K562 (cell line): ENCODE data around the gene PSMD8. TPM values are rescaled to one million over a fixed set of nuclear protein-coding genes. Genes with fewer than 3 reads are reported as not detected.

Source experiments
- AFF1 ChIP-seq, 2 experiments: fragments of 450-650 bp; IDR thresholded peaks; 2 replicates each; pipeline ENCODE4 v1.6.1; 2018; ENCODE audit warnings: mild to moderate bottlenecking in 2 of 2, low read depth in 1 of 2; ENCODE audit not compliant: partially characterized antibody in 2 of 2
- AFF4 ChIP-seq: sonication (generic); formaldehyde crosslinking; IDR thresholded peaks from 2 replicates; pipeline ENCODE4 v1.8.0; 2023; ENCODE audit warnings: mild to moderate bottlenecking, missing genetic modification reagents
- CCNT2 ChIP-seq: IDR thresholded peaks from 2 replicates; pipeline ENCODE4 v1.6.1; 2011; ENCODE audit warnings: borderline replicate concordance, low read depth, mild to moderate bottlenecking, moderate library complexity, mixed read lengths, low read length; ENCODE audit not compliant: insufficient read length; ENCODE audit errors: extremely low read depth
- CREB1 ChIP-seq, 2 experiments: sonication (generic) in 1 of 2; formaldehyde crosslinking in 1 of 2; IDR thresholded peaks; 2 replicates each; pipeline versions ENCODE4 v1.6.1 to v1.8.0; 2012 to 2022; ENCODE audit warnings: inconsistent platforms in 1 of 2, mild to moderate bottlenecking in 1 of 2, missing genetic modification reagents in 1 of 2, moderate library complexity in 1 of 2
- CSDE1 ChIP-seq, 2 experiments: fragments of 450-650 bp; IDR thresholded peaks; 2 replicates each; pipeline ENCODE4 v1.6.1; 2016; ENCODE audit warnings: mild to moderate bottlenecking in 1 of 2
- DACH1 ChIP-seq: fragments of 450-650 bp; IDR thresholded peaks from 2 replicates; pipeline ENCODE4 v1.6.1; 2018; ENCODE audit not compliant: partially characterized antibody
- EHMT2 ChIP-seq: fragments of 450-650 bp; IDR thresholded peaks from 2 replicates; pipeline ENCODE4 v1.6.1; 2018; ENCODE audit warnings: antibody characterized with exemption
- ETV1 ChIP-seq: fragments of 450-650 bp; conservative IDR thresholded peaks from 2 replicates; pipeline ENCODE4 v1.6.1; 2016; ENCODE audit warnings: missing genetic modification characterization, control low read depth, low read depth, missing compliant biosample characterization
- HMGN3 ChIP-seq: IDR thresholded peaks from 2 replicates; pipeline ENCODE4 v1.6.1; 2011; ENCODE audit warnings: borderline replicate concordance, low read depth, mild to moderate bottlenecking, mixed read lengths, low read length; ENCODE audit not compliant: insufficient read length; ENCODE audit errors: extremely low read depth
- KDM5B ChIP-seq: fragments of 200-600 bp; sonication (generic); IDR thresholded peaks from 2 replicates; pipeline ENCODE4 v1.6.1; 2012; ENCODE audit warnings: low read depth, mild to moderate bottlenecking, moderate library complexity, low read length, control low read depth, inconsistent platforms; ENCODE audit not compliant: insufficient replicate concordance
- NCOA6 ChIP-seq: fragments of 450-650 bp; IDR thresholded peaks from 2 replicates; pipeline ENCODE4 v1.6.1; 2017; ENCODE audit warnings: mild to moderate bottlenecking
- NFE2 ChIP-seq: IDR thresholded peaks from 2 replicates; pipeline ENCODE4 v1.6.1; 2014; ENCODE audit warnings: antibody characterized with exemption, low read depth
- SRSF9 ChIP-seq: fragments of 200-400 bp; formaldehyde crosslinking; IDR thresholded peaks from 2 replicates; pipeline ENCODE4 v1.6.1; 2017; ENCODE audit warnings: low read depth, low read length, borderline replicate concordance
- ZNF146 ChIP-seq: IDR thresholded peaks from one replicate; pipeline ENCODE4 v1.6.1; 2018; ENCODE audit warnings: missing compliant biosample characterization; ENCODE audit not compliant: unreplicated experiment
- ZNF224 ChIP-seq: sonication (generic); formaldehyde crosslinking; IDR thresholded peaks from 2 replicates; pipeline ENCODE4 v1.8.0; 2022; ENCODE audit warnings: mild to moderate bottlenecking, missing genetic modification reagents
- ZNF449 ChIP-seq: fragments of 250-450 bp; sonication (Bioruptor Pico); IDR thresholded peaks from 2 replicates; pipeline ENCODE4 v1.8.0; 2022; ENCODE audit warnings: moderate library complexity, mild to moderate bottlenecking, inconsistent platforms
- ZNF583 ChIP-seq: fragments of 250-450 bp; sonication (Bioruptor Pico); IDR thresholded peaks from 2 replicates; pipeline ENCODE4 v1.4.0; 2020
- ZNF589 ChIP-seq: fragments of 200-800 bp; sonication (Bioruptor generic); IDR thresholded peaks from 2 replicates; pipeline ENCODE4 v1.6.1; 2016; ENCODE audit warnings: low read depth, missing genetic modification characterization, missing compliant biosample characterization
- polyA plus RNA-seq, 8 experiments: library from polyadenylated mRNA; depleted of rRNA in 4 of 8; stranded (reverse) in 5 of 8; unstranded in 3 of 8; fragments of >200 nt; fragmentation: Nextera tagmentation in 2 of 8; fragmentation: Illumina TruSeq in 1 of 8; extraction: Ambion mirVana in 2 of 8; extraction: Trizol in 1 of 8; gene quantifications; 2 replicates each; pipeline versions ENCODE4 v1.2.1 to v1.2.3, GENCODE V29; 2011 to 2014; ENCODE audit warnings: inconsistent platforms in 1 of 8, missing spikeins in 1 of 8
- total RNA-seq, 7 experiments: library from RNA; depleted of rRNA in 6 of 7; stranded (reverse); fragments of >200 nt in 6 of 7; fragmentation: Illumina TruSeq in 2 of 7; extraction: Trizol in 2 of 7; gene quantifications; 2 replicates each; pipeline versions ENCODE4 v1.2.1 to v1.2.3, GENCODE V29; 2011 to 2021; ENCODE audit warnings: low replicate concordance in 1 of 7

The PSMD8 gene
- total and polyA plus RNA-seq, 9 of the 15 experiments (the other 6 are each of a cell fraction or from before 2014, with no cell fraction given), result 130 to 583 (median 315) TPM

- TF ChIP-seq CREB1 (IDR thresholded peaks at IDR 0.05) (no peak), CREB1 (CRISPR knock-in tag; IDR thresholded peaks at IDR 0.05) (no peak), CCNT2 (no peak), ZNF583 (no peak), ZNF589 (CRISPR knock-in tag) (peak; percentile 74; the same call in 1 of the 2 replicates), NCOA6 (no peak), AFF1 (IDR thresholded peaks at IDR 0.05; ENCODE audit: low read depth in 1 of 2, partially characterized antibody in 2 of 2) (peak in 1 of 2 experiments; percentile 33), EHMT2 (no peak; the same call in 1 of the 2 replicates), ETV1 (tag) (0 out of 2 replicates have a peak, but pooled peaks have one; percentile 8), ZNF224 (CRISPR knock-in tag) (no peak), NFE2 (no peak), KDM5B (peak; percentile 14), CSDE1 (IDR thresholded peaks at IDR 0.05) (peak in 1 of 2 experiments; percentile 76; a peak in 1 of 4 replicates), DACH1 (no peak), HMGN3 (peak; percentile 54), ZNF146 (CRISPR knock-in tag) (peak; percentile 3), ZNF449 (CRISPR knock-in tag) (no peak), AFF4 (CRISPR knock-in tag) (no peak), SRSF9 (no peak)
These were observed 37.6 kb upstream of the PSMD8 start (continued) for GRCh38 chr19:38336638-38337359.
